Mucosa of stomach (tissue), 1 donor: ENCODE data around the gene GARS1.

Experiments
- H3K27me3 ChIP-seq: one replicate; pipeline ENCODE4 v1.7.0; 2013; ENCODE audit warnings: mild to moderate bottlenecking, low read length; ENCODE audit not compliant: control insufficient read depth, insufficient read depth
- H3K36me3 ChIP-seq: one replicate; pipeline ENCODE4 v1.7.0; 2013; ENCODE audit warnings: low read length; ENCODE audit not compliant: control insufficient read depth, insufficient read depth
- H3K4me1 ChIP-seq: one replicate; pipeline ENCODE4 v1.7.0; 2013; ENCODE audit warnings: mild to moderate bottlenecking, low read length; ENCODE audit not compliant: control insufficient read depth, insufficient read depth
- H3K4me3 ChIP-seq: one replicate; pipeline ENCODE4 v1.7.0; 2013; ENCODE audit warnings: low read length
- H3K9ac ChIP-seq: one replicate; pipeline ENCODE4 v1.7.0; 2013; ENCODE audit warnings: mild to moderate bottlenecking, low read length, moderate library complexity
- H3K9me3 ChIP-seq: one replicate; pipeline ENCODE4 v1.7.0; 2013; ENCODE audit warnings: mild to moderate bottlenecking, low read length, moderate library complexity; ENCODE audit not compliant: control insufficient read depth
- donor health status: Pancreatic carcinoma.

Gene GARS1

GRCh38 chr7:30594540-30595435 lies at the start of gene GARS1:
TSS of gene GARS1 (plus strand) at chr7:30594878. CDS start at chr7:30594922, 44 bp downstream.
- Histone ChIP-seq H3K9ac (peak within 1 kb of the TSS; percentile 99), H3K4me3 (peak within 1 kb of the TSS; percentile 91), H3K9me3 (no peaks in the 10 kb centered on the region), H3K27me3 (no peaks in the 10 kb centered on the region), H3K36me3 (no peaks in the 10 kb centered on the region), H3K4me1 (peaks cover 13% of the 10 kb centered on the region)

GRCh38 chr7:30545791-30546555 lies 48.7 kb upstream of the GARS1 start:
- Histone ChIP-seq H3K9ac (no peak overlapping the region), H3K9me3 (no peaks in the 10 kb centered on the region), H3K36me3 (no peaks in the 10 kb centered on the region), H3K4me1 (peaks cover 5% of the 10 kb centered on the region), H3K4me3 (no peak overlapping the region), H3K27me3 (no peaks in the 10 kb centered on the region)

GRCh38 chr7:30546596-30546995 lies 48.1 kb upstream of the GARS1 start:
- Histone ChIP-seq H3K4me1 (peaks cover 10% of the 10 kb centered on the region), H3K27me3 (no peaks in the 10 kb centered on the region), H3K9me3 (no peaks in the 10 kb centered on the region), H3K36me3 (no peaks in the 10 kb centered on the region), H3K4me3 (no peak overlapping the region), H3K9ac (no peak overlapping the region)

GRCh38 chr7:30548845-30549244 lies 45.8 kb upstream of the GARS1 start:
- Histone ChIP-seq H3K9ac (no peak overlapping the region), H3K36me3 (no peaks in the 10 kb centered on the region), H3K9me3 (no peaks in the 10 kb centered on the region), H3K4me3 (no peak overlapping the region), H3K27me3 (no peaks in the 10 kb centered on the region), H3K4me1 (peaks cover 10% of the 10 kb centered on the region)

GRCh38 chr7:30549931-30550493 lies 44.7 kb upstream of the GARS1 start:
- H3K36me3 ChIP-seq = no peaks in the 10 kb centered on the region
- H3K9me3 ChIP-seq = no peaks in the 10 kb centered on the region
- H3K9ac ChIP-seq = no peak overlapping the region
- H3K4me3 ChIP-seq = no peak overlapping the region
- no peaks in the 10 kb centered on the region for H3K27me3 ChIP-seq
- H3K4me1 ChIP-seq = peaks cover 10% of the 10 kb centered on the region

GRCh38 chr7:30552330-30552729 lies 42.3 kb upstream of the GARS1 start:
- peaks cover 10% of the 10 kb centered on the region for H3K4me1 ChIP-seq
- no peak overlapping the region for H3K4me3 ChIP-seq
- H3K36me3 ChIP-seq = no peaks in the 10 kb centered on the region
- no peak overlapping the region for H3K9ac ChIP-seq
- H3K27me3 ChIP-seq = no peaks in the 10 kb centered on the region
- no peaks in the 10 kb centered on the region for H3K9me3 ChIP-seq

- H3K4me3 ChIP-seq = no peak overlapping the region
Measured at GRCh38 chr7:30553141-30553540, 41.5 kb upstream of the GARS1 start.

GRCh38 chr7:30553546-30553945 lies 41.1 kb upstream of the GARS1 start:
- Histone ChIP-seq H3K9me3 (no peaks in the 10 kb centered on the region), H3K4me1 (peaks cover 10% of the 10 kb centered on the region), H3K9ac (no peak overlapping the region), H3K4me3 (no peak overlapping the region), H3K27me3 (no peaks in the 10 kb centered on the region), H3K36me3 (no peaks in the 10 kb centered on the region)

More at GRCh38 chr7:30553141-30553540, 41.5 kb upstream of the GARS1 start:
- Histone ChIP-seq H3K36me3 (no peaks in the 10 kb centered on the region), H3K4me1 (peaks cover 10% of the 10 kb centered on the region), H3K9me3 (no peaks in the 10 kb centered on the region), H3K9ac (no peak overlapping the region), H3K27me3 (no peaks in the 10 kb centered on the region)

GRCh38 chr7:30555525-30555924 lies 39.2 kb upstream of the GARS1 start:
- no peak overlapping the region for H3K9ac ChIP-seq
- H3K4me1 ChIP-seq = peaks cover 10% of the 10 kb centered on the region
- H3K27me3 ChIP-seq = no peaks in the 10 kb centered on the region
- H3K9me3 ChIP-seq = no peaks in the 10 kb centered on the region
- H3K4me3 ChIP-seq = no peak overlapping the region
- no peaks in the 10 kb centered on the region for H3K36me3 ChIP-seq

GRCh38 chr7:30556840-30557239 lies 37.8 kb upstream of the GARS1 start:
- H3K9me3 ChIP-seq = no peaks in the 10 kb centered on the region
- H3K4me3 ChIP-seq = no peak overlapping the region
- H3K9ac ChIP-seq = no peak overlapping the region
- no peaks in the 10 kb centered on the region for H3K36me3 ChIP-seq
- no peaks in the 10 kb centered on the region for H3K27me3 ChIP-seq
- no peaks in the 10 kb centered on the region for H3K4me1 ChIP-seq

- Histone ChIP-seq H3K4me1 (no peaks in the 10 kb centered on the region), H3K27me3 (no peaks in the 10 kb centered on the region), H3K36me3 (no peaks in the 10 kb centered on the region), H3K9ac (no peak overlapping the region), H3K4me3 (no peak overlapping the region), H3K9me3 (no peaks in the 10 kb centered on the region)
Measured at GRCh38 chr7:30557245-30557644, 37.4 kb upstream of the GARS1 start.

GRCh38 chr7:30559611-30560010 lies 35.1 kb upstream of the GARS1 start:
- Histone ChIP-seq H3K36me3 (no peaks in the 10 kb centered on the region), H3K9ac (no peak overlapping the region)

More at GRCh38 chr7:30559611-30560010, 35.1 kb upstream of the GARS1 start:
- Histone ChIP-seq H3K4me3 (no peak overlapping the region), H3K9me3 (no peaks in the 10 kb centered on the region), H3K27me3 (no peaks in the 10 kb centered on the region), H3K4me1 (no peaks in the 10 kb centered on the region)
